NCI-H2196 (cell line): ENCODE measurements around the gene CIDEB.

Experiments
- DNase-seq: peaks from one replicate; lab custom pipeline; 2025; ENCODE audit not compliant: unreplicated experiment; lab: John Stamatoyannopoulos, UW

Gene CIDEB

GRCh38 chr14:24270537-24271133 is 37.1 kb downstream of the CIDEB start:
- peak; percentile 52 for DNase-seq

GRCh38 chr14:24269910-24270536 is 37.8 kb downstream of the CIDEB start:
- no peak for DNase-seq

GRCh38 chr14:24269368-24269767 is 38.4 kb downstream of the CIDEB start:
- no peak for DNase-seq

GRCh38 chr14:24268225-24268624 is 39.6 kb downstream of the CIDEB start:
- no peak for DNase-seq

GRCh38 chr14:24267516-24267915 is 40.3 kb downstream of the CIDEB start:
- DNase-seq: no peak

GRCh38 chr14:24266344-24267244 is 41.2 kb downstream of the CIDEB start:
- no peak for DNase-seq

GRCh38 chr14:24264298-24264697 is 43.5 kb downstream of the CIDEB start:
- no peak for DNase-seq

- DNase-seq: no peak
These were observed 43.9 kb downstream of the CIDEB start for GRCh38 chr14:24263848-24264247.

GRCh38 chr14:24262821-24263733 is 44.7 kb downstream of the CIDEB start, which contains the start of gene TGM1:
TGM1 (minus strand) TSS chr14:24263177; CDS start chr14:24262352, 825 bp downstream.
- DNase-seq: no peak

- DNase-seq: no peak
These were observed 45.8 kb downstream of the CIDEB start for GRCh38 chr14:24261969-24262327.

- DNase-seq: no peak
These were observed 46.4 kb downstream of the CIDEB start for GRCh38 chr14:24261256-24261968.

GRCh38 chr14:24260780-24261157 is 47.0 kb downstream of the CIDEB start:
- no peak for DNase-seq

GRCh38 chr14:24260026-24260779 is 47.6 kb downstream of the CIDEB start:
- no peak for DNase-seq

- no peak for DNase-seq
These were observed 48.3 kb downstream of the CIDEB start for GRCh38 chr14:24259282-24260025.

GRCh38 chr14:24258548-24259265 is 49.1 kb downstream of the CIDEB start:
- no peak for DNase-seq

GRCh38 chr14:24258119-24258518 is 49.7 kb downstream of the CIDEB start:
- no peak for DNase-seq

- DNase-seq: no peak
These were observed 50.8 kb downstream of the CIDEB start for GRCh38 chr14:24256960-24257359.
